Panc1 (cell line): ENCODE measurements around the gene KRT23. TPM values are rescaled to one million over a fixed set of nuclear protein-coding genes. Genes with fewer than 3 reads are reported as not detected.

Source experiments
- ATAC-seq: fragments of 200-7000 bp; cut with Tn5 transposase; 2 replicates; pipeline ENCODE4 v1.9.1; 2020; ENCODE audit warnings: mild to moderate bottlenecking, moderate library complexity
- BruUV-seq: library from RNA; stranded (reverse); fragments of 400-500 nt; replicated peaks from 2 replicates; lab custom pipeline; 2021; lab: Mats Ljungman, UMichigan
- CTCF ChIA-PET: fragments of 300-600 bp; sonication (Branson Sonifier 250); formaldehyde crosslinking; loops from one replicate; lab custom pipeline; 2022; ENCODE audit warnings: antibody characterized with exemption; lab: Charles Lee
- POLR2A ChIA-PET: fragments of 300-600 bp; sonication (Branson Sonifier 250); formaldehyde crosslinking; loops from one replicate; lab custom pipeline; 2022; ENCODE audit warnings: antibody characterized with exemption; lab: Charles Lee
- DNase-seq: peaks from one replicate; pipeline ENCODE4 v3.0.0-alpha.2; 2010; ENCODE audit warnings: low read depth, low spot score
- H3K27ac ChIP-seq: 2 replicates; pipeline ENCODE4 v1.5.1; 2011; ENCODE audit warnings: mild to moderate bottlenecking, low read length, inconsistent platforms
- H3K27me3 ChIP-seq: fragments of 200-500 bp; sonication (Bioruptor generic); 2 replicates; pipeline ENCODE4 v1.6.0; 2014; ENCODE audit warnings: low read length, inconsistent platforms; ENCODE audit not compliant: control insufficient read depth, insufficient read depth
- H3K36me3 ChIP-seq: fragments of 200-500 bp; sonication (Bioruptor generic); 2 replicates; pipeline ENCODE4 v1.5.1; 2014; ENCODE audit warnings: inconsistent platforms, mild to moderate bottlenecking, low read length, moderate library complexity; ENCODE audit not compliant: control insufficient read depth, insufficient read depth
- H3K4me1 ChIP-seq: 2 replicates; pipeline ENCODE4 v1.5.1; 2011; ENCODE audit warnings: inconsistent platforms, mild to moderate bottlenecking, low read length, moderate library complexity; ENCODE audit not compliant: control insufficient read depth, insufficient read depth
- H3K4me3 ChIP-seq, 2 experiments: 2 replicates each; pipeline ENCODE4 v1.5.1; 2011 to 2012; ENCODE audit warnings: low read depth in 2 of 2, low read length in 2 of 2, mild to moderate bottlenecking in 2 of 2, inconsistent platforms in 1 of 2, moderate library complexity in 1 of 2
- H3K9me3 ChIP-seq: fragments of 200-500 bp; sonication (Bioruptor generic); 2 replicates; pipeline ENCODE4 v1.5.1; 2014; ENCODE audit warnings: low read depth, mild to moderate bottlenecking, inconsistent platforms, low read length, moderate library complexity; ENCODE audit not compliant: control insufficient read depth, insufficient read depth
- CTCF ChIP-seq: fragments of 450-650 bp; IDR thresholded peaks from 2 replicates; pipeline ENCODE4 v1.5.1; 2017; ENCODE audit warnings: mild to moderate bottlenecking
- POLR2AphosphoS5 ChIP-seq: IDR thresholded peaks from 2 replicates; pipeline ENCODE4 v1.6.1; 2012; ENCODE audit warnings: mild to moderate bottlenecking, low read depth, low read length, moderate library complexity
- REST ChIP-seq, 2 experiments: IDR thresholded peaks; 2 replicates each; pipeline ENCODE4 v1.6.1; 2011 to 2012; ENCODE audit warnings: low read depth in 2 of 2, control low read depth in 1 of 2, low read length in 1 of 2, mild to moderate bottlenecking in 1 of 2, moderate library complexity in 1 of 2; ENCODE audit not compliant: insufficient read depth in 1 of 2
- SIN3A ChIP-seq: IDR thresholded peaks from 2 replicates; pipeline ENCODE4 v1.6.1; 2012; ENCODE audit warnings: low read depth, mild to moderate bottlenecking, low read length, moderate library complexity, borderline replicate concordance; ENCODE audit not compliant: insufficient read depth
- TCF7L2 ChIP-seq: IDR thresholded peaks from 2 replicates; pipeline ENCODE4 v1.6.1; 2011; ENCODE audit warnings: mild to moderate bottlenecking, low read depth, low read length, inconsistent platforms
- in situ Hi-C: cut with HindIII; loops from 2 replicates; pipeline ENCODE4 v1.10.0; 2016; ENCODE audit warnings: low sequenced_read_pairs, low pct_unique_long_range_greater_than_20kb
- intact Hi-C: fragments of 100-400 bp; cut with micrococcal nuclease; formaldehyde crosslinking; loops from one replicate; pipeline ENCODE4 v1.10.0; 2022; ENCODE audit not compliant: unreplicated experiment
- total RNA-seq: library from RNA; stranded (reverse); gene quantifications from one replicate; pipeline ENCODE4 v1.2.1, GENCODE V29; 2021; ENCODE audit not compliant: unreplicated experiment

The KRT23 gene
- total RNA-seq, 1 experiment from 2014 or later = not detected

GRCh38 chr17:40974366-40974765, 36.9 kb upstream of the KRT23 start:
- no TSS peak for BruUV-seq
- ATAC-seq (no peak), DNase-seq (no peak)
- no peaks in the 10 kb centered on the region; the same call in 1 of the 2 replicates for H3K27me3 ChIP-seq
- intact Hi-C loops = no loop called here
- TF ChIP-seq CTCF = no peak
- TF ChIP-seq SIN3A = no peak
- TF ChIP-seq TCF7L2 = no peak
- no peak for TF ChIP-seq REST (IDR thresholded peaks at IDR 0.05; ENCODE audit: insufficient read depth in 1 of 2, low read depth in 2 of 2, low read length in 1 of 2)
- TF ChIP-seq POLR2AphosphoS5 = no peak
- ChIA-PET POLR2A (no interaction called here), CTCF (no interaction called here)
- in situ Hi-C loops = no loop called here
- H3K4me1 ChIP-seq = no peaks in the 10 kb centered on the region
- H3K36me3 ChIP-seq = no peaks in the 10 kb centered on the region
- no peaks in the 10 kb centered on the region for H3K9me3 ChIP-seq
- H3K27ac ChIP-seq = no peak overlapping the region
- no peak overlapping the region for H3K4me3 ChIP-seq

DNA sequence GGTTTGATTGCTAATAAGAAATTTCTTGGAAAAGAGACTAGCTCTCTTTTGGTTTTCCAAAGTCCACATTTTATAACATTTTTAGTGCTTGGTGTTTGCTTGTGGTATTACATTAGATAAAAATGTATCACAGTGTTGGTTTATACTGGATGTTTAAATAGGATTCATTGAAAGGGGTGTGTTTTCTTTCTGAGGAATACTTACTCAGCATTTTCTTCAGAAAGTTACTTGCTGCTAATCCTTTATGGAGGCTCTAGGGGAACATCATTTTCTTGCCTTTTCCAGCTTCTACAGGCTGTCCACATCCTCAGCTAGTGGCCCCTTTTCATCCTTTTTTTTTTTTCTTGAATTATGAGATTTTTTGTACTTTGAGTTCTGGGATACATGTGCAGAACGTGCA, 30.1 kb upstream of the KRT23 start:
- ChIA-PET CTCF (no interaction called here), POLR2A (interaction anchor here (0.6 kb wide), 1 partner anchor 261 kb away, joined by 3 read pairs; no protein-coding TSS in a partner anchor)
- H3K4me1 ChIP-seq = no peaks in the 10 kb centered on the region
- ATAC-seq (no peak), DNase-seq (no peak)
- BruUV-seq = no TSS peak
- TF ChIP-seq REST (IDR thresholded peaks at IDR 0.05; ENCODE audit: insufficient read depth in 1 of 2, low read depth in 2 of 2, low read length in 1 of 2) = no peak
- TF ChIP-seq TCF7L2 = no peak
- TF ChIP-seq CTCF = no peak
- TF ChIP-seq POLR2AphosphoS5 = no peak
- no peak for TF ChIP-seq SIN3A
- intact Hi-C loops = no loop called here
- in situ Hi-C loops = no loop called here
- no peak overlapping the region for H3K4me3 ChIP-seq
- H3K27ac ChIP-seq = no peak overlapping the region
- no peaks in the 10 kb centered on the region for H3K9me3 ChIP-seq
- no peaks in the 10 kb centered on the region for H3K27me3 ChIP-seq
- no peaks in the 10 kb centered on the region for H3K36me3 ChIP-seq
